GM21447 (cell line): Measurements from ENCODE around the gene RHBDD3.

ENCODE experiments used
- ATAC-seq: cut with Tn5 transposase; IDR thresholded peaks from one replicate; pipeline ENCODE4 v1.9.1; 2021; ENCODE audit not compliant: unreplicated experiment

The RHBDD3 gene

GRCh38 chr22:29267858-29268510 is at the start of gene RHBDD3, which contains the start of gene EWSR1:
TSS of gene RHBDD3 (minus strand) at chr22:29267981. CDS start at chr22:29265626, 2,355 bp downstream.
TSS of gene EWSR1 (plus strand) at chr22:29268268. CDS start at chr22:29268337, 69 bp downstream.
- ATAC-seq = peak; percentile 69

GRCh38 chr22:29316141-29316828 is 48.5 kb upstream of the RHBDD3 start:
- ATAC-seq = no peak

DNA sequence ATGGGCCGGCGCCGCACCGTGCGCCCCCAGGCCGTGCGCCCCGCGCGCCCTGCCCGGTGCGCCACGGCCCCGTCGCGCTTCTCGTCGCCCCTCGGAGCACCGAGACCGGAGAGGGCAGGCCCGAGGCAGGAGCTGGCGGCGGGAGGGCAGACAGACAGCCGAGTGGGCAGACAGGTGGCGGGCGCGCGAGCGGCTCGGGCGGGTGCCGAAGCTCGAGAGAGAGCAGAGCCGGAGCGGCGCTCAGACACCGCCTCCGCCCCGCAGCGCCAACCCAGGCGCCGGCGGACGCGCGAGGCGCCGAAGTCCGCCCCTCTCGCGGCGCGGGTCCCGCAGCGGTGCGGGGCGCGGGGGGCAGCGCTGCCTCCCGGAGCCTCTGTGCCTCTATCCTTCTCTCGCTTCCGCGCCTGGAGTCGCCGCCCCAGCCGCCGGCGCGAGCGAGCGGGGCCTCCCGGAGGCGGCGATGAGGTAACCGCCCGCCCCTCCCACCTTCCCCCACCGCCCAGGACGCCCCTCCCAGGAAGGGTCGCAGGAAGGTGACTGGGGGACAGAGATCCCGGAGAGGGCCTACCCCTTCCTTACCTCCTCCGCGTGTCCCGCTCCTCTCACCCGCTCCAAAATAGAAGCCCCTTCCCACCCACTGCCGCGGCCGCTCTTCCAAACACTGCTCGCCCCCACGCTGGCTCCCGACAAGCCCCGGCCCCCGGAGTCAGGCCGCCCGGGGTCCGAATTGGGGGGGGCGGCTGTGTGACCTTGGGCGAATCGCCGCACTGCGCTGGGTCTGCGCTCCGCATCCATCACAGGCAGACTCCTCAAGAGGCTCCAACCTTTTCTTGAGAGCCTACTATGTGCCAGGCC is 47.7 kb upstream of the RHBDD3 start, which contains the start of gene RASL10A:
TSS of gene RASL10A (minus strand) at position 412 of the 855 bp plus-strand sequence. CDS start 451 bp downstream, outside the sequence.
- no peak for ATAC-seq

GRCh38 chr22:29314537-29315285 is 46.9 kb upstream of the RHBDD3 start:
- ATAC-seq = no peak

GRCh38 chr22:29313576-29314466 is 46.0 kb upstream of the RHBDD3 start:
- ATAC-seq = no peak

DNA sequence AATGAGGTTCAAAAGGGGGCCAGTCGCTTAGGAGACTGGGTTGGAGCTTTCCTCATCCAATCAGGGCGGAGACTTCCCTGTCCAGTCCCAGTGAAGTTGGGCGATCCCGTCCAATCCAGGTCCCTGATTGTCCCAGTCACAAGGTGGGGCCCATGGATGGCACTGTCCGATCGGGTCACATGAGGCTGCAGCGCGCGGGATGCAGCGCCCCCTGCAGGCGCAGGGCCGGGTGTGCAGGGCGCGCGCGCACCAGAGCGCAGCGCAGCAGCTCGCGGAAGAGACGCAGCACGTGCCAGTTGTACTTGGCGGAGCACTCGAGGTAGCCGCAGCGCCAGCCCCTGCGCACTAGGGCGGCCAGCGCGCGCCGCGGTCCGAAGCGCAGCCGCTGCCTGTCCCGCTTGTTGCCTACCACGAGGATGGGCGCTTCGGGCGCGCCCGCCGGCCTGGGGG is 45.4 kb upstream of the RHBDD3 start:
- no peak for ATAC-seq

DNA sequence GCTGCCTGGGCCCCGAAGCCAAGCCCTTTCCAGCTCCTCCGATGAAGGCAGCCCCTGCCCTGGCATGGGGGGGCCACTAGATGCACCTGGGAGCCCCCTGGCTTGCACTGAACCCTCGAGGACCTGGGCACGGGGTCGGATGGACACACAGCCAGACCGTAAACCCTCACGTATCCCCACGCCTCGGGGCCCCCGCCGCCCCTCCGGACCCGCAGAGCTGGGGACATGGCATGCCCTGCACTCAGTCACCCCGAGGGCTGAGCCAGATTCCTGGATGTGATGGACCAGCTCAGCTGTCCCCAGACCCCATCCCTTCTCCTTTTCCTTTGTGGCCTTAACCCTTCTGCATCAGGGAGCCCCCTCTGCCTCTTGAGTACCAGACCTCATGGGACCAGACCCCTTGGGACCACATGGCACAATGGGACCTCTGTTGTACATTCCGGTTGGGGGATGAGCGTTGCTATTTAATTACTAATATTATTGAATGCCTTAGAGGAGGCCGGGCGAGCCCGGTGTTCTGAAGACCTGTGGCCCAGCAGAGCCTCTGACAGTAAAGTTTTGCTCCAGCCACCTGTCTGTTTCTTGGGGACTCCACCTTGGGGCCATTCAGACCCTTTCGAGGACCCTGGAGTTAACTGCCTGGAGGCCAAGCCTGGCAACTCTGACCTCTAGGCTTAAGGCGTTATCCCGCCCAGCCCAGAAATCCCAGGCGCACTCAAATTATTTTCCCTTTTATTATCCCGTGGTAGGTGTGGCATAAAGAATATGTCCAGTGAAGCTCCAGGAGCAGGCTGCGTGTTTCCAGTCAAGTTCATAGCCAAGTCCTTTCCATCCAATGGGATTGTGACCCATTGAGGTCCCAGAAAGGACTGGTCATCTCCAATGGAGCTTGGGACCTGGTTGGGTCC is 44.7 kb upstream of the RHBDD3 start:
- no peak for ATAC-seq

DNA sequence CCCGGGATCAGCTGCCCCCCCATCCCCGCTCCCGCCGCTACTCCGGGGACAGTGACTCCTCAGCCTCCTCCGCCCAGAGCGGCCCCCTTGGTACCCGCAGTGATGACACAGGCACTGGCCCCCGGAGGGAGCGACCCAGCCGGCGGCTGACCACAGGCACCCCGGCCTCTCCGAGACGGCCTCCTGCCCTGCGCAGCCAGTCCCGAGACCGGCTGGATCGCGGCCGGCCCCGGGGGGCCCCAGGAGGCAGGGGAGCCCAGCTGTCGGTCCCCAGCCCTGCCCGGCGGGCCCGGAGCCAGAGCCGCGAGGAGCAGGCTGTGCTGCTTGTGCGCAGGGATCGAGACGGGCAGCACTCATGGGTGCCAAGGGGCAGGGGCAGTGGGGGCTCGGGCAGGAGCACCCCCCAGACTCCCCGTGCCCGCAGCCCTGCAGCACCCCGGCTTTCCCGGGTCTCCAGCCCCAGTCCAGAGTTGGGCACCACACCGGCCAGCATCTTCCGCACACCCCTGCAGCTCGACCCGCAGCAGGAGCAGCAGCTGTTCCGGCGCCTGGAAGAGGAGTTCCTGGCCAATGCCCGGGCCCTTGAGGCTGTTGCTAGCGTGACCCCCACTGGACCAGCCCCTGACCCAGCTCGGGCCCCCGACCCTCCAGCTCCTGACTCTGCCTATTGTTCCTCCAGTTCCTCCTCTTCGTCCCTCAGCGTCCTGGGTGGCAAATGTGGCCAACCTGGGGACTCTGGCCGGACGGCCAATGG is 43.9 kb upstream of the RHBDD3 start:
- ATAC-seq = no peak

- no peak for ATAC-seq
Observed at GRCh38 chr22:29310863-29311339, 43.1 kb upstream of the RHBDD3 start.

DNA sequence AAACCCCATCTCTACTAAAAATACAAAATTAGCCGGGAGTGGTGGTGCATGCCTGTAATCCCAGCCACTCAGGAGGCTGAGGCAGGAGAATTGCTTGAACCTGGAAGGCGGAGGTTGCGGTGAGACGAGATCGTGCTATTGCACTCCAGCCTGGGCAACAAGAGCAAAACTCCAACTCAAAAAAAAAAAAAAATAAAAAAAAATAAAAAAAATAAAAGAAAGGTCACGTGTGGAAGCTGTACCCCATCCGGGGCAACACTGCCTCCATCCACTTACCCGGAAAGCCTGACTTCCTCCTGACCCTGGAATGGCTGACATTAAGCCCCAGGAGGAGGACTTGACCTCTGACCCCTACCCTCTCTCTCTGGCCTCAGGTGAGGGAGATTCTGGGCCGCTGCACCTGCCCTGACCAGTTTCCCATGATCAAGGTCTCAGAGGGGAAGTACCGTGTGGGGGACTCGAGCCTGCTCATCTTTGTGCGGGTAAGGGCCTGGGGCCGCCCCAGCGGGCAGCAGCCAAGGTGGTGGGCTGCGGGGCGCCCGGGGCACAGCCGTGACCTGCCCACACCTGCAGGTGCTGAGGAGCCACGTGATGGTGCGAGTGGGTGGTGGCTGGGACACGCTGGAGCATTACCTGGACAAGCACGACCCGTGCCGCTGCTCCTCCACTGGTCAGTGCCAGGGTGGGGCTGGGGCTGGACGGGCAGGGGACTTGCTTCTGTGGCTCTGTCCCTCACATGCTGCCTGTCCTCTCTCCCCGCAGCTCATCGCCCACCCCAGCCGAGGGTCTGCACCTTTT is 42.5 kb upstream of the RHBDD3 start:
- ATAC-seq = no peak

- ATAC-seq = no peak
Observed at GRCh38 chr22:29309332-29310064, 41.7 kb upstream of the RHBDD3 start.

DNA sequence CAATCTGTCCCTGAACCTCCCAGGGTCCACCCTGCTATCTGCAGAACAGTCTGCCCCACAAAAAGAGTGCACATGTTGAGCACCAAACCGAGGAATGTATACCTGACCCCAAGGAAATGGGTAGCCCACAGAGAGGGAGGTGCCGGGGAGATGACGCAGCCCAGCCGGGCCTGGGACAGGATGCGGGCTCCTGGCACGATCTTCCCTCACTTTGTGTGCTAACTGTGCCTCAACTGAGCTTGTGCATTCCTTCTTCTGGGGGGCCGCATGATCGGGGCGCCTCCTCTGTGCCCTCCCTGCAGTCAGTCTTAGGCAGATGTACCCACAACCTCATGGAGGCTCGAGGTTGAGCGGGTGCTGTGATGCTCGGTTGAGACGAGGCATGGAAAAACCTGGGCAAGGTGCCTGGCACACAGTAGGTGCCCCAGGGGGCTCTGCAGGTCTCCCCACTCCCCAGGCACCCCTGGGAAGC is 41.0 kb upstream of the RHBDD3 start:
- ATAC-seq = no peak

DNA sequence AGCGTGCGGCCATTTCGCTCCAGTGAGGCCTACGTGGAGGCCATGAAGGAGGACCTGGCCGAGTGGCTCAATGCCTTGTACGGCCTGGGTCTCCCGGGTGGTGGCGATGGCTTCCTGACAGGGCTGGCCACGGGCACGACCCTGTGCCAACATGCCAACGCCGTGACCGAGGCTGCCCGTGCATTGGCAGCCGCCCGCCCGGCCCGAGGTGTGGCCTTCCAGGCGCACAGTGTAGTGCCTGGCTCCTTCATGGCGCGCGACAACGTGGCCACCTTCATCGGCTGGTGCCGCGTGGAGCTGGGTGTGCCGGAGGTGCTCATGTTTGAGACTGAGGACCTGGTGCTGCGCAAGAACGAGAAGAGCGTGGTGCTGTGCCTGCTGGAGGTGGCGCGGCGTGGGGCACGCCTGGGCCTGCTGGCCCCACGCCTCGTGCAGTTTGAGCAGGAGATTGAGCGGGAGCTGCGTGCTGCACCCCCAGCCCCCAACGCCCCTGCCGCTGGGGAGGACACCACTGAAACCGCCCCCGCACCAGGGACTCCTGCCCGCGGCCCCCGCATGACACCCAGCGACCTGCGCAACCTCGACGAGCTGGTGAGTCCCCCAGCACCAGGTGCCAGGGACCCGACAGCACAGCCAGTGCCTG is 40.5 kb upstream of the RHBDD3 start:
- ATAC-seq = no peak

GRCh38 chr22:29307596-29308147 is 39.9 kb upstream of the RHBDD3 start:
- ATAC-seq = no peak

DNA sequence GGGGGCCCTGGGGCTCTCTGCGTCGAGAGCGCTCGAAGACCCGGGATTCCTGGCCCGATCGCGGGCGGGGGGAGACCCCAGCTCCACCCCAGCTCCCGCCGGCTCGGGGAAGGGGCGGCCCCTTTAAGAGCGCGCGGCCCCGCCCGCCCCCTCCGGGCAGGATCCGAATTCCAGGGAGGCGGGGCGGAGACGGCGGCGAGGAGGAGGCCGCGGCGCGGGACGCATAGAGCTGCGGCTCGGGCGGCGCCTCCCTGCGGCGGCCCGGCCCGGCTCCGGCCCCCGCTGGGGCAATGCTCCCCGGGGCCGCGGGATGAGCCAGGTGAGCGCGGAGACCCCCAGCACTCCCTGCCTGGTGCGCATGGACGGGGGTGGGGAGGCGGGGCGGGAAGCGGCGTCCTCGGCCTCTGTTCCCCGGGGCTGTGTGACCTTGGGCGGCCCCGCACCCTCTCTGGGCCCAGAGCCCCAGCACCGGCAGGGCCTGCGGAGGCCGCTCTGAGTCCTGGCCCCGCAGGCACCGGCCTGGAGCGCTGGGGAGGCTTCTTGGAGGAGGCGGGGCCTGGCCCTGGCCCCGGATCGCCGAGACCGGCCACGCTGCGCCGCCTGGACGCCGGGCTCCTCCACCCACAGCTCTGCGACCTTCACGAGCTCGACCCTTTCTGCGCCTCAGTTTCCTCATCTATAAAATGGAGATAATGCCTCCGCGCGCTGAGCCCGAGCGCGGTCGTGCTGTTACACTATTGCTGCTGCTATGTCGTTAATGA is 39.2 kb upstream of the RHBDD3 start:
- ATAC-seq = no peak
